Caki2 (cell line): ENCODE data around the gene HS3ST5. TPM values are rescaled to one million over a fixed set of nuclear protein-coding genes. Genes with fewer than 3 reads are reported as not detected.

Experiments used
- DNase-seq: peaks from one replicate; pipeline ENCODE4 v3.0.0-alpha.2; 2015; ENCODE audit warnings: low read depth
- in situ Hi-C: cut with HindIII; loops from 2 replicates; pipeline ENCODE4 v1.10.0; 2016; ENCODE audit warnings: low sequenced_read_pairs, low pct_unique_long_range_greater_than_20kb, mixed read lengths
- total RNA-seq: library from RNA; depleted of rRNA; stranded (reverse); fragments of >200 nt; shearing (Covaris generic); gene quantifications from 2 replicates; pipeline ENCODE4 v1.2.3, GENCODE V29; 2014; ENCODE audit warnings: low replicate concordance

HS3ST5 gene
- total RNA-seq, 1 experiment from 2014 or later, result not detected

DNA sequence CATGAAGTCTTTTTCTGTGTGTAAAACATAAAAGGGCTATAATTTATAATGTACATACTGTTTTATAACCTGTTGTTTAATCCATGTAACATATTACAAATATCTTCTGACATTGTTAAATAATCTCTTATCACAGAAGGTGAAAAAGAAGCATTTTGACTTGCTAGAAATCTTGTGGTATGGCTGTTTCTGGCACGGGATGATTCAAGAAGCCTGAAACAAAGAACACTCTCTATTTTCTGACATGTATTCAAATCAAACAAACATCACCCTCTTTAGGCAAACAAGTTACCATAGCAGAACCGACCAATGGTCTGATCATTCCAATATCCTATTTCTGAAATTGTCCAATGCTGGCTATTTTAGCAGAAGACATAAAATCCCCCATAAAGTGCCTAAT lies 55.4 kb downstream of the HS3ST5 start:
- in situ Hi-C loops, result no loop called here

DNA sequence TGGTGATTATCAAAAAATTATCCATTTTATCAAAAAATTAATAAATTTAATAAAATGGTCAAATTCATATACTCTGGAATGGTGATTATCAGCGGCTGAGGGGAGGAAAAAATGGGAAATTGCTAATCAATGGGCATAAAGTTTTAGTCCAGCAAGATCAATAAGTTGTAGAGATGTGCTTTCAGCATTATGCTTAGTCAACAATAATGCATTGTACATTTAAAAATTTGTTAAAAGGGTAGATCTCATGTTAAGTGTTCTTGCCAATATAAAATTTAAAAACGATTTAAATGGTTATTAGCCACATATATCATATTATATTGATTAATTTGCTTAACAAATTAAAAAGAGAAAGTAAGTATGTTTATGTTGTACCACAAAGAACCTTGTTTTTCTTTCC lies 56.6 kb downstream of the HS3ST5 start:
- no peak for DNase-seq
- in situ Hi-C loops, result no loop called here

More for the DNA sequence above, 55.4 kb downstream of the HS3ST5 start:
- no peak for DNase-seq

DNA sequence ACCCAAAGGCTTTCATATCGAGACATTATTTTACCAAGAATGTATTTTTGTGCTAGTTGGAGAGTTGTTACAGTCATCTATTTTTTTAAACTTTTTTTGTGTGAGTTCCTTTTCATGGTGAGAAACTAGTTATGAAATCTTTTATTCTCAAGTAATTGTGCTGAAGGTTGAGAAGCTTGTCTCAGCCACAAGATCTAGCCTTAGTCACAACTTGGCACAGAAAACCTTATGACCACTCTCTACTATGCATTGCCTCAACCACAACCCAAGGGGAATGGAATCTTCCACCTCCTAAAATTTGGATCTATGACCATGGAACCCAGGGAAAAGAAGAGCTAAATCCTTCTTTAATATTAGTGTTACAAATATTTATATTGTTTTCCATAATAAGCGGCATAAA lies 58.5 kb downstream of the HS3ST5 start:
- in situ Hi-C loops, result no loop called here
- no peak for DNase-seq

DNA sequence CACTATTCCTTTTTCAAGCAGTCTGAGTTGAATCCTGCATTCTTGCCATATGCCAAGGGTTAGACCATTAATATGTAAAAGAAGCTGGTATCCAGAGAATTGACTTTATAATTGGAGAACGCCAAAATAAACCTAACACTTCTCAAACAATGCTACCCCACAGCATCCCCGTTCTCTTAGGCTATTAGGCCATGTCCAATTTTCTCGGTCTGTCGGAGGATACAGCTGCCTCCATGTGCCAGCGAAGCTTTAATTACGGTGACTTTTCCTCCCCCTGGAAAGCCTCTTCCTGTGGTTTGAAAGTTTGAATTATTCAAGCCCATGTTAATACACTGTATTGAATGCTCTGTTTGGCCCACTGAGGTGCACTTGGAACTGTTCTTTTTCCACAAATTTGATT lies 60.5 kb downstream of the HS3ST5 start:
- in situ Hi-C loops, result no loop called here
- no peak for DNase-seq

DNA sequence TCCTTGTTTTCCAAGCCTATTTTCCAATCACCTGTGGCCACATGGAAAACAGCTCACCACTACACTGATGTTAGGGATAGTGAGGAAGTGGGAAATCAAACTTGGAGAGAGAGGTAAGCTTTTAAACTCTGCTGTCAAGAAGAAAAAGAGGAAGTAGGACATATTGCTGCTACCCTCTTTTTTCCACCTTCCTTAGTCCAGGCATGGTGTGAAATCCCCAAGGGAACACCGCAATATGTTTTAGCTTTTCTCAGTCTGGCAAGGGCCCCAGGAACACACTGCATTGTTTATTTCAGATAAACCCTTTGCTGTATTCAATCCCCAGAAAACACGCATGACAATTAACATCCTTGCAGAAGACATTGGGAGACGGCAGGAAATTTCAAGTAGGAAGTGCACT lies 61.3 kb downstream of the HS3ST5 start:
- DNase-seq, result no peak
- in situ Hi-C loops, result no loop called here

DNA sequence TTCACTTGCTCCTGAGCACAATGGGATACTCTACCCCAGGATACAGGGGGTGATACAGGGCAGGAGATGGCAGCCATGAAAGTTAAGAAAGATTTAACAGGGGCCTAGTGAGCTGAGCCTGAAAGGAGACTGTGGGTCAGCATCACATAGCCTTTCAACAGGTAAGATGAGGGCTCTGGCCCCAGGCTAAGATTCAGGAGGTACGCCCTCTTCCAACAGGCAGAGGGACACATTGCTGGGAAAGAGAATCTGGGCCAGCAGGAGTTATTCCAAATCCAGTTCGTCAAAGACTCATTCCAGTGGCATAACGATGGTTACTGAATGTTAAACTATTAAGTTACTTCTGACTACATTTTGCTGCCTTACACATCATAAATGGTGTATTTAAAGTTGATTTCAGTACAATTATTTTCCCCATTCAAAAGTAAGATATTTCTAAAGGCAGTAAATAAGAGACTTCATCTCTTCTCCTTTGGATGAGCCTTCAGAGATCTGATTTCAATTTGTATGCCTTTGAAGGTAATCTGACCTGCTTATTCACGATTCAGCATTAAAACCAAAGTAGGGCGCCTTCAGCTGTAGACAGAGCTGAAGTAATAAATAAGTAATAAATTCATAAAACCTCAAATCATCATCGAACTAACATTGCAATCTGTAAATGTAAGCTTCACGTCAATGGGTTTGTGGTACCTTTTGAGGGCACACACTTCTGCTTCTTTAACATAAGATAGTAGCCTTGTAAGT lies 62.4 kb downstream of the HS3ST5 start:
- DNase-seq, result no peak
- in situ Hi-C loops, result no loop called here

DNA sequence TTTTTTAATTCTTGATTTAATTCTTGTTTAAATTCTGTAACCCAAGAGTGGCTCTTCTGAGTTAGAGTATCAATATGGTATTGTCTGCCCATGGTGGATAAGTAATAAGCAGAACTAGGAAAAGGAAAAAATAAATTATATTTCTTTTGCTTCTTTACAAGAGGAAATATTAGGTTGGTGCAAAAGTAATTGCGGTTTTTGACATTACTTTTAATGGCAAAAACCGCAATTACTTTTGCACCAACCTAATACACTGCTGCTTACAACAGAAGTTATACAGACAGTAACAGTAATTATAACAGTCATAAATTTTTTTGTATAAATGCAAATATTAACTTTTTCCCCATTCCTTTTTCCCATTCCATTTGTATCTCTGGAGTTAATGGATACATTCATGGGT lies 65.6 kb downstream of the HS3ST5 start:
- no peak for DNase-seq
- in situ Hi-C loops, result no loop called here

DNA sequence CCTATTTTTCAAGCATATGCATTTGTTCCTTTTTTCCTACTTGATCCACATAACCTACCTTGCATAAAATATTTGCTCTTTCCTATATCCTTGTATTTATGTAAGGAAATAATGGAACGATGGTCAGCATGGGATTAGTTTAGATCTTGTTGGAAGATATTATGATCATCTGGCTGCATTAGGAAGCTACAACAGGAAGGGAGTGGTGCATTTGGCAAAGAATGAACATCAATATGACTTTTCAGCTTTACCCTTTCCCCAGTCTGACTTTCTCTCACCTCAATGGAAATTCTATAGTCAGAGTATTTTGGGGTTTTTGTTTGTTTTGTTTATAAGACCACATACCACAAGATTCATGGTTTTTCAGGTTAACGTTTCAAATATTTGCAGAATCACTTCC lies 66.0 kb downstream of the HS3ST5 start:
- in situ Hi-C loops, result no loop called here

DNA sequence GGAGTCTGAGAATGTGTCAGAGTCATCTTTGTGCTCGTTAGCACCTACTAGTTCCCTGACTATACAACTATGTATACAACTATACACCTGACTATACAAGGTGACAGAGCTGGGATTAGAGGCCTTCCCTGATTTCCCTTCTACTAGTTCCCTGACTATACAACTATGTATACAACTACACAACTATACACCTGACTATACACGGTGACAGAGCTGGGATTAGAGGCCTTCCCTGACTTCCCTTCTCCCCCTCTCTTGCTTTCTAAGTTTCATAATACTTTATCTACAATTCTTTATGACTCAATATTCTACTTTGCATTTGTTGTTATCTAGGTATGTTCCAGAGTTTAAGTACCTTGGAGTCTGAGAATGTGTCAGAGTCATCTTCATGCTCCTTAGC lies 68.0 kb downstream of the HS3ST5 start:
- in situ Hi-C loops, result no loop called here
- DNase-seq, result no peak

More for the DNA sequence above, 66.0 kb downstream of the HS3ST5 start:
- no peak for DNase-seq

DNA sequence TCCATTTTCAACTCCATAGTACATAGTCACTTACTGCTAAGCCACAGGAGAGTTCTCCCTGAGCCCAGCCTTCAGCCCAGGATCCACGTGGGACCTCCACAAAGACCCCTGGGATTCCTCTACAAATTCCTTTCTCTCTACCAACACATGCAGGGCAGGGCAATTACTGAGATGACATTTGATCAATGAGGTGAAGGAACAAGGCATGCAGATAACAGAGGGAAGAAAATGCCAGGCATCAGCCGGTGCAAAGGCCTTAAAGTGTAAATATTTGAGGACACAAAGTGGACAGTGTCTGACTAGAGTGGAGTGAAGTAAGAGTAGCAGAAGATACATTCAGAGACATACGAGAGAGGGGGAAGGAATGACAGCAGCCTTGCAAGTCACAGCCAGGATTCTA lies 70.2 kb downstream of the HS3ST5 start:
- no peak for DNase-seq
- in situ Hi-C loops, result no loop called here

DNA sequence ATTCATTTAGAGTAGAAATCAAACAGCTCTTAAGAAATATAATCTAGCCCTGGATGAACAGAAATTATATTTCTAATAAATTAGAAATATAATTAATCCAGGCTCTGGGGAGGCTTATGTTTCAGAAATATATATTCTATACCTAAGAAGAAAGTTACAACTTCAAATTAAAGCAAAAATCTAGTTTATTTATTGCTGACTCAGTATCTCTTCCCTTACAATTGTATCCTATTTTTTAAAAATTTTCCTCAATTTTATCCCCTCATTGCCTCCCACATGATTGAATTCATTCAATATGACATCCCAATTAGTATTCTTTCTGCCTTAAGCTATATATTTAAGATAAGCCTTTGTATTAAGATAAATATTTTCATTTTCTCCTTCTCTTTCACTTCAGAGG lies 71.4 kb downstream of the HS3ST5 start:
- no peak for DNase-seq
- in situ Hi-C loops, result no loop called here

DNA sequence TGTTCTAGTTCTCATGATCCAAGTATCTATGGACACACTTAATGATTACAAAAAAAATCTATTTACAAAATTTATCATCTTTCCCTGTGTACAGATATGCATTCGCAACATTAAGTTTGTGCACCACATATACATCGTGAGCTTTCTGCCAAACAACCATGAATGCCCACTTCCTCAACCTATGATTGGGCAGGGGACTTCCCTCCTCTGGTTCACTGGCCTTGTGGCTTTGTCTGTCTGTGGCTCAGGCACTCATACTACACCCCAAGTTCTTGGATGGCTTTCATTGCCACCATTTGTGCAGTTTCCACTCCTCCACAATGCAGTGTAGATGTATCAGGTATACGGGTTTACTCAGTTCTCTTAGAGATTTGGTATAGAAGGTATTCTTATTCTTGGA lies 74.9 kb downstream of the HS3ST5 start:
- in situ Hi-C loops, result no loop called here

DNA sequence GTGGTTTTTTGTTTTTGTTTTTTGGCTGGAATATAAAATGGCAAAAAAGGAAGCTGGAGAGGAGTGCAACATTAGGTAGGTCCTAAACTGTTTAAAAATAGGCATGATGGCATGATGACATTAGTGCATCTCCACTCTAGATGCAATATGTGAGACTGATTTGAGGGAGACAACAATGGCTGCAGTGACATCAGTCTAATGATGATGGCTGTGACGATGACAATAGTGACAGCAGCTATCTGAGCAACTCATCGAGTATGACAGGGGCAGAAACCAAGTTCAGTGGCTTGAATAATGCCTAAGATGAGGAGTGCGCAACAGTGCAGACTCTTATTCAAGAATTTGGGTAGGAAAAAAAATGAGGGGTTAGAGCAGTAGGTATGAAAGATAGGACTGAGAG lies 82.0 kb downstream of the HS3ST5 start:
- no peak for DNase-seq
- in situ Hi-C loops, result no loop called here

More for the DNA sequence above, 74.9 kb downstream of the HS3ST5 start:
- DNase-seq, result no peak

DNA sequence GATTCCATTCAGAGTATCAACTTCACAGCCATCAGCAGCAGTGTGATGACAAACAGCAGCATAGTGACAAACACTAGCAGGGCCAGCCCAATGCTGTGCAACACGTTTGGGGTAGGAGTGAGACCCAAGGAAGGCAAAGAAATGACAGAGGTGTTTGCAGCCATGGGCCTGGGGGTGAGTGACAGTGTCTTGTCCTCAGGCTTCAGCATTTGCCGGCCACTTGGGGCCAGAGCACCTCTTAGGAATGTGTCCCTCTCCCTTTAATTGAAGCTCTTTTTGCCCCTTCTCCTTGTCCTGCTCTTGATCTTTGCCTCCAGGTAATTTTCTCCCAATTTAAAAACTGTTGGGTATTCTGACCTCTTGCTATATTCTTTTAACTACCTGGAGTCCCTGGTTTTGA lies 84.4 kb downstream of the HS3ST5 start:
- in situ Hi-C loops, result no loop called here
- DNase-seq, result no peak

DNA sequence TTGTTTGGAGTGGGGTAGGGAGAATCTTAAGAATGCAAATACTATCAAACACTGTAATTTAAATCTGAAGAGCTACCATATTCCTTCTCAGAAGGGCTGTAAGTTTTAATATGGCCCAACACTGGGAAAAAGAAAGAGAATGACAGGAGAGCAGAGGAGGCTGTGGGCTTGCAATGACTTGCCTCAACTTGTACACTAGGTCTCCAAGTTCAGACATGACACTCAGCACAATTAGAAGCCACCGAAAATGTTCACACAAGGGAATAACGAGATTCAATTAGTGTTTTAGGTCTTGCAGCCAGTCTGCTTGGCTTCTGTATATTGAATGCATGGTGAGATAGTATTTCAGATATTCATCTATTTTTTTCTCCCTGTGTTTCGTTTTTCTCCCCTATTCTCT lies 89.4 kb downstream of the HS3ST5 start:
- no peak for DNase-seq
- in situ Hi-C loops, result no loop called here

DNA sequence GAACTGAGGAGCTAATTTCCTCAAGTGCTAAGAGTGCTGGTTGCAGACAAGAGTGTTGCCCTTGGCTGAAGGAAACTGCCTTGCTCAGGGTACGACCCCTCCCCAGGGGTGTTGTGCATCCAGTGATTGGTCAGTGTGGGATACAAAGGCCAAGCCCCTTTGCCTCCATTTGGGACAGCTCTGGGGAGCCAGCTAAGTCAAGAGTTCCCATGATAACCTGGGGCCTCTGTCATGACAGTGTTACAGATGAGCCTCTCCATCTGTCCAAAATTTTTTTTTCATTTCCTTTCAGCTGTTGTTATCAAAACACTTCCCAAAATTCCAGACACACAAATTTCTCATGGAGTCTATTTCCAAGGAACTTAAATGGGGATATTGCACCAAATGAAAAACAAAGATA lies 93.3 kb downstream of the HS3ST5 start:
- in situ Hi-C loops, result no loop called here

DNA sequence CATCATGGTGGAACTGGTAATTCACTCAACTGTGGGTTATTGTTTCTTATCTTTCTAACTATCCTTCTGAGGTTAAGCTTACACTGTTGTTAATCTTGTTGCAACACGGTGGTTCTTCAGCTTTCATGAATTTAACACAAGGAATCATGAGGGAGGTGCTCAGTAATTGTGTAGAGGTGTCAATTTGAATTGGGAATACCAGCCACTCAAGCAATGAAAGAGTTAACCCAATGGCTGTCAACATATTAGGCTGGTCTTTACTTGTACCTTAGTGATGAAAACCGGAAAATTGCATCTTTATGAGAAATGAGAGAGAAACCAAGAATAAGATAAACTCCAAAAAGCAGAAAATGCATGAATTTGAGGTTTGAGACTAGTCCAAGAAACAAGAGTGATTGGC lies 95.7 kb downstream of the HS3ST5 start:
- in situ Hi-C loops, result no loop called here

More for the DNA sequence above, 93.3 kb downstream of the HS3ST5 start:
- no peak for DNase-seq

DNA sequence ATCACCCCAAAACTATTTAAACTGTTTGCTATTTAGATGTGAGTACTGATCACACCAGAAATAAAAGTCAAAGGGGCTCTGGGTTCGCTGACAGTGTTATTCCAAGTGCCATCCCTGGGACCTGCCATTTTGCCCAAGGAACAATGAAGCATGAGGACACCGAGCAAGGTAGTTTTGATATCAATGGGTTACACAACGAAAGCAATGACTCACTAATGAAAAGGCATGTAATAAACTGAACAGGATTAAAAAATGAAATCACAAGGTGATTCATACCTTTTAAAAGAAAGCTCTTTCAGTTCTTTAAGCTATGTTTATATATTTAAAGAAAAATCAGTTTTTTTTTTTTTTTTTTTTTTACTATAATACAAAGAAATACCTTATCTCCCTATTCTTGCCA lies 102.0 kb downstream of the HS3ST5 start:
- no peak for DNase-seq
- in situ Hi-C loops, result no loop called here

More for the DNA sequence above, 95.7 kb downstream of the HS3ST5 start:
- no peak for DNase-seq

DNA sequence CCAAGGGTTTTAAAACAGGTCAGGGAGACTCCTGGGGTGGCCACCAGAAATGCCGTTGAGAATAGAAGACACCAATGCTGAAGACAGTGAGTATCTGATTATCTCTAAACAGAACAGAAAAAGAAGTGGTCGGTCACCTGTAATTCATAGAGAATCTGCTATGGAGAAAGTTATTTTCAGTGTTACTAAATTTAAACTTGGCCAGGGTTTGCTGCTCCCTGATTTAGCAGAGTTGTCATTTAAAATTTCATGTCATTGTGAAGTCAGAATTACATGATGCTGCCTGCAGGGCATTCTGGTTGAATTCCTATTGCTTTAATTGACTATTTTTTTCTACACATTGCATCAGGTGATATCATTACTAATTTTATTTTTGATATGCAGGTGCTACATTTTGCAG lies 114.1 kb downstream of the HS3ST5 start:
- no peak for DNase-seq
- in situ Hi-C loops, result no loop called here

DNA sequence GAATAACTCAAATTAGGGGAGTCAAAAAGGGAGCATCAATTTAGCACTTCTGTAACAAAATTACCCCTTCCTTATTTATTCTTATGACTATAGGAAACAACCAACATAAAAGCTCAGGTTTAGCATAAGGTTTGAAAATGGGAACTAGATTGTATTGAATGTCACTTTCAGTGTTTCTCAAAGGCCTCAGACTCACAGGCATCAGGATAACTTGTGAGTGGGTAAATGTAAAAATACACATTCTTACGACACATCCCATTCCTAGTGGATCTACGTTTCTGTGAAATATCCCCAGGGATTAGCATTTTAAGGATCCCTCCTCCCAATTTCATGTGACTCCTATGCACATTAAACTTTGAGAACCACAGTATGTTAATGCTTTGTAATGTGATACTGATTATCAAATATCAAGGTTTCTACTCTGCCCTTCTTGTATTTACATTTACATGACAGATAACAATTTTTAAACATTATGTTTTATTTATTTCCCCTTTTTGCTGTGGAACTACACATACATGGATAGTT lies 114.8 kb downstream of the HS3ST5 start:
- DNase-seq, result no peak
- in situ Hi-C loops, result no loop called here
